Keratinocyte (primary cell): Measurements from ENCODE around the gene SPSB4. TPM values are rescaled to one million over a fixed set of nuclear protein-coding genes. Genes with fewer than 3 reads are reported as not detected.

ENCODE experiments used
- DNase-seq: peaks from one replicate; pipeline ENCODE4 v3.0.0-alpha.2; 2011; ENCODE audit warnings: low read depth, missing footprints, low spot score
- FAIRE-seq: peaks from 2 replicates; lab custom pipeline; 2011; peaks lifted over from hg19 to GRCh38; lab: Jason Lieb, UNC
- H2AFZ ChIP-seq: 2 replicates; pipeline ENCODE4 v1.6.0; 2012; ENCODE audit warnings: low read length, control low read depth, inconsistent platforms; ENCODE audit not compliant: control insufficient read depth
- H3K27ac ChIP-seq: 2 replicates; pipeline ENCODE4 v1.5.1; 2011; ENCODE audit warnings: low read length; ENCODE audit not compliant: control insufficient read depth, insufficient read depth
- H3K27me3 ChIP-seq: 3 replicates; pipeline ENCODE4 v1.6.0; 2011; ENCODE audit warnings: low read length; ENCODE audit not compliant: control insufficient read depth, insufficient read depth; ENCODE audit errors: extremely low read depth
- H3K36me3 ChIP-seq, 2 experiments: 2 replicates in 1 of 2; 3 replicates in 1 of 2; pipeline ENCODE4 v1.5.1; 2011; ENCODE audit warnings: low read length in 2 of 2, mild to moderate bottlenecking in 1 of 2; ENCODE audit not compliant: control insufficient read depth in 2 of 2, insufficient read depth in 2 of 2; ENCODE audit errors: extremely low read depth in 1 of 2
- H3K4me1 ChIP-seq: 3 replicates; pipeline ENCODE4 v1.5.1; 2011; ENCODE audit warnings: low read length; ENCODE audit not compliant: control insufficient read depth, insufficient read depth; ENCODE audit errors: extremely low read depth
- H3K4me2 ChIP-seq: 3 replicates; pipeline ENCODE4 v1.6.0; 2011; ENCODE audit warnings: low read depth, low read length; ENCODE audit not compliant: control insufficient read depth, insufficient read depth; ENCODE audit errors: extremely low read depth
- H3K4me3 ChIP-seq, 3 experiments: fragments of 200-600 bp in 1 of 3; sonication (generic) in 1 of 3; 2 replicates in 2 of 3; 3 replicates in 1 of 3; pipeline ENCODE4 v1.5.1; 2011 to 2016; ENCODE audit warnings: low read length in 3 of 3, mild to moderate bottlenecking in 3 of 3, control low read depth in 2 of 3, inconsistent platforms in 1 of 3, low read depth in 1 of 3, mixed read lengths in 1 of 3, mixed run types in 1 of 3, moderate library complexity in 1 of 3; ENCODE audit not compliant: control insufficient read depth in 2 of 3, insufficient read depth in 2 of 3; ENCODE audit errors: extremely low read depth in 1 of 3
- H3K79me2 ChIP-seq: 2 replicates; pipeline ENCODE4 v1.6.0; 2012; ENCODE audit warnings: low read length; ENCODE audit not compliant: control insufficient read depth, insufficient read depth
- H3K9ac ChIP-seq: 3 replicates; pipeline ENCODE4 v1.6.0; 2011; ENCODE audit warnings: low read length; ENCODE audit not compliant: control insufficient read depth, insufficient read depth; ENCODE audit errors: extremely low read depth
- H3K9me1 ChIP-seq: 3 replicates; pipeline ENCODE4 v1.6.0; 2011; ENCODE audit warnings: low read length; ENCODE audit not compliant: control insufficient read depth, insufficient read depth; ENCODE audit errors: extremely low read depth
- H3K9me3 ChIP-seq: 2 replicates; pipeline ENCODE4 v1.5.1; 2012; ENCODE audit warnings: low read depth, low read length; ENCODE audit not compliant: control insufficient read depth
- H4K20me1 ChIP-seq: 3 replicates; pipeline ENCODE4 v1.6.0; 2011; ENCODE audit warnings: low read length; ENCODE audit not compliant: control insufficient read depth, insufficient read depth; ENCODE audit errors: extremely low read depth
- CTCF ChIP-seq, 3 experiments: IDR thresholded peaks in 1 of 3; conservative IDR thresholded peaks in 1 of 3; optimal IDR thresholded peaks in 1 of 3; 2 replicates in 2 of 3; 3 replicates in 1 of 3; pipeline versions ENCODE3 to v1.5.1; 2011; ENCODE audit warnings: low read length in 3 of 3, mild to moderate bottlenecking in 3 of 3, moderate library complexity in 2 of 3, control low read depth in 1 of 3, inconsistent platforms in 1 of 3; ENCODE audit not compliant: insufficient read depth in 2 of 3; ENCODE audit errors: extremely low read depth in 1 of 3
- EZH2 ChIP-seq: IDR thresholded peaks from one replicate; pipeline ENCODE4 v1.6.1; 2012; ENCODE audit warnings: inconsistent platforms, mild to moderate bottlenecking, low read length, moderate library complexity
- dilution Hi-C: fragments of 300-500 bp; cut with MboI; formaldehyde crosslinking; loops from one replicate; pipeline ENCODE4 v1.7.0; 2020; ENCODE audit warnings: low sequenced_read_pairs; ENCODE audit not compliant: extremely low pct_ligation_motif_present
- polyA plus RNA-seq, 5 experiments: library from polyadenylated mRNA; depleted of rRNA in 3 of 5; stranded (reverse) in 3 of 5; stranded (forward) in 1 of 5; unstranded in 1 of 5; fragments of >200 nt; gene quantifications; 1 replicate in 1 of 5; 2 replicates in 3 of 5; 3 replicates in 1 of 5; pipeline versions ENCODE4 v1.2.1 to v1.2.3, GENCODE V29; 2011 to 2012; ENCODE audit warnings: missing spikeins in 2 of 5, low read depth in 1 of 5, low replicate concordance in 1 of 5

Gene SPSB4
- polyA plus RNA-seq, 1 donor (not counting 4 experiments of a cell fraction or from before 2014, with no cell fraction given), result not detected

- H3K9me3 ChIP-seq, result no peaks in the 10 kb centered on the region
- DNase-seq (no peak), FAIRE-seq (no peak)
- no peaks in the 10 kb centered on the region for H4K20me1 ChIP-seq
- no peak overlapping the region for H3K4me3 ChIP-seq
- H3K4me2 ChIP-seq, result no peak overlapping the region
- H3K27ac ChIP-seq, result no peak overlapping the region
- no peak overlapping the region for H3K9ac ChIP-seq
- no peaks in the 10 kb centered on the region for H3K4me1 ChIP-seq
- no peak overlapping the region for H2AFZ ChIP-seq
- H3K79me2 ChIP-seq, result no peaks in the 10 kb centered on the region
- no peaks in the 10 kb centered on the region for H3K36me3 ChIP-seq
- no peaks in the 10 kb centered on the region for H3K9me1 ChIP-seq
- TF ChIP-seq CTCF (optimal IDR thresholded peaks at IDR 0.05 in 1 of 3, IDR thresholded peaks at IDR 0.05 in 1 of 3, conservative IDR thresholded peaks at IDR 0.05 in 1 of 3; ENCODE audit: extremely low read depth in 1 of 3, insufficient read depth in 2 of 3, low read length in 3 of 3) (no peak), EZH2 (no peak)
- dilution Hi-C loops, result no loop called here
- H3K27me3 ChIP-seq, result no peaks in the 10 kb centered on the region
These were observed 51.9 kb downstream of the SPSB4 start for GRCh38 chr3:141103067-141103466.

GRCh38 chr3:141103503-141103902, 52.4 kb downstream of the SPSB4 start:
- no peak for TF ChIP-seq EZH2
- TF ChIP-seq CTCF (optimal IDR thresholded peaks at IDR 0.05 in 1 of 3, IDR thresholded peaks at IDR 0.05 in 1 of 3, conservative IDR thresholded peaks at IDR 0.05 in 1 of 3; ENCODE audit: extremely low read depth in 1 of 3, insufficient read depth in 2 of 3, low read length in 3 of 3), result no peak
- DNase-seq, result no peak
- no peaks in the 10 kb centered on the region for H4K20me1 ChIP-seq

More at GRCh38 chr3:141103503-141103902, 52.4 kb downstream of the SPSB4 start:
- no peaks in the 10 kb centered on the region for H3K79me2 ChIP-seq
- H3K27ac ChIP-seq, result no peak overlapping the region
- no peak overlapping the region for H3K9ac ChIP-seq
- no peak for FAIRE-seq
- H2AFZ ChIP-seq, result no peak overlapping the region
- no peak overlapping the region for H3K4me2 ChIP-seq
- H3K4me1 ChIP-seq, result no peaks in the 10 kb centered on the region
- dilution Hi-C loops, result no loop called here
- no peaks in the 10 kb centered on the region for H3K36me3 ChIP-seq
- H3K9me1 ChIP-seq, result no peaks in the 10 kb centered on the region
- no peaks in the 10 kb centered on the region for H3K27me3 ChIP-seq
- no peaks in the 10 kb centered on the region for H3K9me3 ChIP-seq
- H3K4me3 ChIP-seq, result no peak overlapping the region
